Midbrain (tissue), 1 donor: ENCODE results near the gene TREX2.
A peak's percentile ranks its signal among the peaks of the same experiment; 100 is the strongest.

Experiments
- DNase-seq: peaks from one replicate; lab custom pipeline; 2025; lab: John Stamatoyannopoulos, UW

Gene TREX2

DNA sequence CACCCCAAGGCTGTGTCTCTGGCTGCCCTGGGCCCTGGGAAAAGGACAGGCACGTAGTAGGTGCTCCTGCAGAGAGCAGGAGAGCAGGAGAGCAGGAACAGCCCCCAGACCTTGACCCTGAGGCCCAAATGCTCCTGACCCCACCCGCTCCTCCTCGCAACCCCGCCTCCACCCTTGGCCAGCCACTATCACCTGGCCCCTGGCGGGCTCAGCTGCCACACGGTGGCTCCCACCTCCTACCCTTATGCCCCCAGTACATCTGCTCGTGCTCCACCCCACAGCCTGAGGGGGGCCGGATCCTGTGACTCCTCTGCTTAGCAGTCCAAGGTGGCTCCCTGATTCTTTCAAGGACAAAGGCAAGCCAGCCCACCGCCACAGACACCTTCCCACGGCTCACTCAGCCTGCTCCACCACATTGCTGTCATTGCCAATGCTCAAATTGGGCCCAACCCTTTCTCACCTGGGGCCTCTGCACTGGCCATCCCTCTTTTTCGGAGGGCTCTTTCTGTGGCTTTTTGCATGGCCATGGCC, 30.0 kb upstream of the TREX2 start:
- DNase-seq, result no peak

DNA sequence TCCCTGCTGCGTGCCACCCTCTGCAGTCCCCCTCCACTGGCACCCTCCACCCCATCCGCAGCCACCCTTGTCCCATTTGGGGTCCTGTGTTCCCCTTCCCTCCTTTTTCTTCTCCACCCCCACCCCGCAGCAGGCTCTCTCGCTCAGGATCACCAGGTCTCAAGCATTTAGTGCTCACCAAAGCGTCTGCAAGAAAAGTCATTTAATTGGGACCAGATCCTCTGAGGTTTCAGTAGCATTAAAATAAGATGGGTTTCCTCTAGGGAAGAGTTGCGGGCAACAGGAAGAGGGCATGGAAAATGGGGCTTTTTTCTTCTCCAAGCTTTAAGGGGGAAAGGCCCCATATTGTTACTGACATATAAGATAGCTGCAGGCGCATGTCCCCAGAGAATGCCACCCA, 29.4 kb upstream of the TREX2 start:
- DNase-seq, result no peak

DNA sequence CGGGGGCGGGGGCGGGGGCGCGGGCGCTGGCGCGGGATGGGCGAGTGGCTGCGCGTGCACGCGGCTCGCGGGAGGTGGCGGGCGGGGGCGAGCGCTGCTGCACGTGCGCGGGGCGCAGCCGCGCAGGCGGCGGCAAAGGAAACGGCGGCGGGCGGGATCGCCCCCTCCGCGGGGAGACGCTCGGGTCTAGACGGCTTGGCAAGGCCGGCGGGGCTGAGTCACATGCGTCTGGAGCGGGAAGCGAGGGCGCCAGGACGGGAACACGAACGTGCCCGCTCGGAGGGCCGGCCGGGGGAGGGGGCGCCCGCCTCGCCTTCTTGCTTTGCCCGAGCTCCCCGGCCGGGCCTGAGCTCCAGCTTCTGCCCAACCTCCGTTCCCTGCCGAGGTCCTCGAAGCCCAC, 28.9 kb upstream of the TREX2 start:
- DNase-seq, result no peak

DNA sequence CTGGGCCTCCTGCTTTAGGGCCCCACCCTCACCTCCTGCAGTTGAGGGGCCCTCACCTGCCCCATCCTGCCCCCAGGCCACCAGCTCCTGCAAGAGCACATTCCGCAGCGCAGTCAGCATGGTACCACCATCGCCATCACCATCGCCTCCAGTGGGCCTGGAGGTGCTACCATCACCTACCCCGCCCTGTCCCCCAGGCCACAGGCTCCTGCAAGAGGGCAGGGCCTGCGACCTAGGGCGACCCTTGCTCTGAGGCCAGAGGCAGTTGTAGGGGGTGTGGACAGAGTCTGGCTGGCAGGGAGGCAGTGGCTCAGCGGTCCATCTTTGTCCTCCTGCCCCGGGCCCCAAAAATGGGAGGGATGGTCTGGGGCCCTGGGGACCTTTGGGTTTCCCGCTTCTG, 28.4 kb upstream of the TREX2 start:
- no peak for DNase-seq

DNA sequence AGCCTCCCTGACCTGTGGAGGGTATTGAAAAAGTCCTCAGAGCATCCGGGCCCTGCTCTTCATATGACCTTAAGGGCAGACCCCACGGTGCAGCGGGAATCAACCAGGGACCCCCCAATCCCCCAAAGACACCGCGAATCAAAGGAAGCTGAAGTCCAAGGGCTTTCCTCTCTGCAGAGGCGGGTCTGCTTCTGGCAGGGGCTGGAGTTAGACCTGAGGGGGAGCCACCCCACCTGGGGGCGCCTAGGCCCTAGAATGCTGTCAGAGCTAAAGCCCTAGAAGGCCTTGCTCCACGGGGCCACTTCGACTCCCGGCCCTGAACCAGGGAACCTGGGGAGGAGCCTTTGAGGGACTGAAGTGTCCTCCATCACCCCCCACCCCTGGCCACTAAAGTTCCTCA, 27.3 kb upstream of the TREX2 start:
- no peak for DNase-seq

DNA sequence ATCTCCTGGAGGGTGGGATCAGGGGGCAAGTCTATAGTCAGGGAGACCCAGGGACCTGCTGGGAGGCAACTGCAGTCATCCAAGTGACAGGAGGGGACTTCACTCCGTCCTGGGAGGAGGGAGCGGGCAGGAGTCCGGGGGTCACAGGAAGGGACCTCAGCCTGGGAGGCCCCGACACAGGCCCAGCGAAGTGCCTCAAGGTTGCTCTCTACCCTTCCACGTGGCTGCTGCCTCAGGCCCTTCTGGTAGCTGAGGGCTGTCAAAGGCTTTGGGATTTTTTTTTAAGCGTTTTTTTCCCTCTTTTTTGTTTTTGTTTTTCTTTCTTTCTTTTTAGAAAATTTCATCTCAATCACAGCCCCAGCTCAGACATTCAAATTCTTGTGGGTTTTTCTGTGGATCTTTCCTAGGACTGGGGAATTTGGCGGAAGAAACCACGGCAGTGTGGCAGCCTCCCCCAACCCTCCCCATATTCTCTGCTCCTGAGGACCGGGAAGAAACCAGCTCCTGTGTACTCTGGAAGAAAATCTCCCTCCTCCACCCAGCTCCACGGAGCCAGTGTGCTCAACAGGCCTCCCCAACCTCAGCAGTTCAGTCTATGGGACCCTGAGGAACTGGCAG, 25.9 kb upstream of the TREX2 start:
- no peak for DNase-seq

DNA sequence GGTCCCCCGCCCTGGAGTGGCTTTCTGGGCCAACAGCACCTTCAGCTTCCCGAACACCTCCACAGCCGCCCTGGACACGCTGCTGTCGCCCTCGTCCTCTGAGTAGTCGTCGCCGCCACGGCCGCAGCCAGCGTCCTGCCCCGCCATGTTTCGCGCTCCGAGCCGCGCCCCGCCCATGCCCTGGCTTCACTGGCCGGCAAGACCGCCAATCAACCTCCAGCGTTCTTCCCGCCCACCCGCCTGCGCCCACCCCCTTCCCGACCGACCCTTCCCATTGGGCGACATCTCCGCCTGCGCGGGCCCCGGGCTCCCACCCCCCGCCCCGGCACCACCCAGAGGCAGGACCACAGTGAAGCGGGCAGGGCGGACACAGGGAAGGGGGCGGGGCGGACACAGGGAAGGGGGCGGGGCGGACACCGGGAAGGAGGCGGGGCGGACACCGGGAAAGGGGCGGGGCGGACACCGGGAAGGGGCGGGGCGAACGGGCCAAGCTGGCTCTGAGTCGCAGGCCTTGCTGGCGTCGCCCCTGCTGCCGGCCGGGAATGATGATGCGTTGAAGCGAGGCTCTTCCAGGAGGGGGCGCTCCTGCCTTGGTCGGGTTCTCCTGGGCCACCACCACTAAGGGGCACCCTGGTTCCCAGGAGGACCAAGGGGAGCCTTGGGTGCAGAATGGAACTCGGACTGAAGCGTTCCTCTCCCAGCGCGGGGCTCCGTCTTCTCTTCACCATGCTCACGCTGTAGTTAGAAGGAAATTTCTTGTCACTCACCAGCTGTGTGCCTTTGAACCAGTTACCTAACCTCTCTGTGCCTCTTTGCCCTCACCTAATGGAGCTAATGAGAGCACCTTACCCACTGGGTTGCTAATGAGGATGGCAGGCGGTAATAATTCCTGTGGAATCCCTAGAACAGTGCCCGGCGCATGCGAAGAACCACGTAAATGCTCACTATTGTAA, 24.8 kb upstream of the TREX2 start, which contains the start of gene HAUS7:
TSS of gene HAUS7 (minus strand) at position 166 of the 953 bp plus-strand sequence. CDS start at position 147, 19 bp downstream.
- peak; percentile 93 for DNase-seq

DNA sequence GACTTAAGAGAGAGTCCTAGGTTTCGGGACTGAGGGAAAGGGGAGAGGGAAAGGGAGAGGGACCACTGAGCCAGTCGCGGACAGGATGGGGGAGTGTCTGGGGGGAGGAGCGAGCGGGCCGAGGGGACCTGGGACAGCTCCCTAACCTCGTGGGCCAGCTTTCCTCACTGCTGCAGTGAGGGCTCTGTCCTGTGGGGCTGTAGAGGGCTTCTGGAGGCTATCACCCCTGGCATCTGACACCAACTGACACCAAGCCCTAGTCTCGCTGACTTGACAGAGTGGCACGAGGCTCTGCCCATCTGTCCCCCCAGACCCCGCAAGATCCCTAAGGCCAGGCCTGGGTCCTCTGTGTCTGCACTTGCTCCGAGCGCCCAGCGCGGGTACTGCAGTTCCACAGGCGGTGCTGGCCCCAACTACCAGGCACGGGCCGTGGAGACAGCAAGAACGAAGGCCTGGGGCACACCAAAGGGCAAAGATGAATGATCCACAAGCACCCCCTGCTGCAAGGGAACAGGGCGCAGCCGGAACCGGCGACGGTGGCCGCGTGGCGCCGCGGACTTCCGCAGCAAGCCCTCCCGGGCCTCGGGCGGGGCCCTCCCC, 24.1 kb upstream of the TREX2 start:
- no peak for DNase-seq

DNA sequence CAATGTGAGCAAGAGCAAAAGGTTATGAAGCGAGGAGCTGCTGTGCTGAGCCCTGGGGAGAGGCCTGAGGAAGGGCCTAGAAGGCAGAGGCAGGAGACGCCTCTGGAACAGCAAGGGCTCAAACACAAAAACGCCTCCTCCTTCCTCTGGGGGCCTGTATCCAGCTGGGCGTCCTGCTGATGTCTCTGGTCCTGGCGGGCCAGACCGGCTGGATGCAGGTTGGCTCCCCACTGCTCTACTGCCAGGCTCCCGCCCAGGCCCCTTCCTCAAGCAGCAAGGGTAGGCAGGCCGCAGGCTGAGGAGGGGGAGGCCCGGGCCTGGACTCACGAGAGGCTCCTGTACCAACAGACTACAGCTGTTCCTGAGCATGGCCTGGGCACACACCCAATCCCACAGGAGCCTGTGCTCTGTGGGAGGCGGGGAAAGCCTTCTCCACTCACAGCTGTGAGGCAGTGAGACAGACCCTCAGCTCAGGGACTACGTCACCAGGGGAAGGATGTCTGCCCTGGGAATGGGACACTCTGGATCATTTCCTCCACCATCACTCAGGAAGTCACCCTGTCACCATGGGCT, 22.2 kb upstream of the TREX2 start:
- no peak for DNase-seq

DNA sequence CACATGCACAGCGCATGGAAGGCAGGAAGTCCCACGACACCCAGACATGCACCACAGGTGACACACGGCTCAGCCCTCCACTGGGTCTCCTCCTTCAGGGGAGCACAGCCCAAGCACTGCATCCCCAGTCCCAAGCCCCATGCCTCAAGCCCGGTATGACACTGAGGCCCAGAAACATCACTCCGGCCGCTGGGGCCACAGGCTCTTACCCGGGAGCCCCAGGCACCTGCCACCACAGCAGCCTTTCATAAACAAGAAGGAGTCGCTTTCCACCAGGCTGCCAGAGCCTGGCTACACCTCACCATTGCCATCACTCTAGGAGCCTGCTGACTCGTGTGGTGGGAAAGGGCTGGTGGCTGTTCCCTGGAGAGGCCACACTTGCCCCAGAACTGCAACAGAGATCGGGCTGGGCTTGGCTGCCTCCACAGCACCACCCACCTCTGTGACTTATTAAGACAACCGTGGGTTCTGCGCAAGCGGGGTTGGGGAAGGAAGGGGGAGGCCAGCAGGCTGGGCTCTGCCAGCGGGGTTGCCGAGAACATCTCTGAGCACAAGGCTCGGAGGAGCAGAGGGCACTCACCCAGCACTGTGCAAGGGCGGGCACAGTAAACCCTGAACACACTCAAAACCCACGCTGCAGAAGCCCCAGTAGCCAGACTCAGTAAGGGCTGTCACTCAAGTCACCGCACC, 20.0 kb upstream of the TREX2 start:
- no peak for DNase-seq

DNA sequence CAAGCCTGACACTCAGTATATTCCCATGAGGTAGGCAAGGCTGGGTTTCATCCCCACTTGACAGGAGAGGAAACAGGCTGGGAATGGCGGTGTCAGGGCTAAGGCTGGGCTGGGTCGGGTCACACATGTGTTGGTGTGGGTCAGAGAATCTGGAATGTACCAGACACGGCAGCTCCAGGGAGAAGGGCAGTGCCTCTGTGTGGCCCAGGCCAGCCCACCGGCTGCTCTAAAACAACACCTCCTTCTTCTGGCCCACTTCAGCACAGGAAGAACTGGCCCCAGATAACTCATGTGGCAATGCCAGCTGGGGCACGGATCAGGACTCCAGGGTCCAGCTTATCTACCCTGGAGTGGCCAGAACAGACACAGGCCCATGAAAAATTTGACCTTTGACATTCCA, 18.3 kb upstream of the TREX2 start:
- DNase-seq, result no peak

DNA sequence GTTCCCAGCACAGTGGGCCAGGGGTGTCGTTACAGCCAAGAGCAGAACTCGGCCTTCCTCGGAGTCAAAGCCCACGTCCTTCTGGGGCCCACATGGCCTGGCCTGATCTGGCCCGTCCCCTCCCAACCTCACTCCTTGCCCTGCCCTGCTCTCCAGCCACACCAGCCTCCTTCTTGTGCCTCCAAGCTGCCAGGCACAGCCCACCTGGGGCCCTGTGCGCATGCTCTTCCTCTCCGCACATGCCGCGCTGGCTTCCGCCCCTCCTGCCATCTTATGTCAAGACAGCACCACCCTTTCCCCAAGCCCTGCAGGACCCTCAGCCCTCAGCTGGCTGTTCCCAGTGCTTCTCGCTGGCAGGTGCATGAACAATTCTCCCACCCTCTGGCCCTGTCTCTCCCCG, 17.7 kb upstream of the TREX2 start:
- DNase-seq, result no peak

DNA sequence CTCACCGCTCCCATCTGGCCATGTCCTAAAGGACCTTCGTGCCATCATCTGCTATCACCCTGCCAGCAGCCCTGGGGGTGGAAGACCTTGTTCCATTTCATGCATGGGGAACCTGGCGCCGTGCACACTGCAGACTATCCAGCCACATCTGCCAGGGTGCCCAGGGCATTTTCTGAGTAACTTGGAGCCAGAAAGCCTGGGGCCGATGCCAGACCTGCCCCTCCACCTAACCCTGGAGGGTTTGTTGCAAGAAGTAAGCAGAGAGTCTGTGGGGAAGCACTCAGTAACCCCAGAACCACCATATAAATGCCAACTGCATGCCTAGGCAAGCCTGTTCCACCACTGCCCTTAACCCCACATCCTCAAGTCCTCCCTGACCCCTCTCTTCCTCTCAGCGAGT, 17.2 kb upstream of the TREX2 start:
- DNase-seq, result no peak

DNA sequence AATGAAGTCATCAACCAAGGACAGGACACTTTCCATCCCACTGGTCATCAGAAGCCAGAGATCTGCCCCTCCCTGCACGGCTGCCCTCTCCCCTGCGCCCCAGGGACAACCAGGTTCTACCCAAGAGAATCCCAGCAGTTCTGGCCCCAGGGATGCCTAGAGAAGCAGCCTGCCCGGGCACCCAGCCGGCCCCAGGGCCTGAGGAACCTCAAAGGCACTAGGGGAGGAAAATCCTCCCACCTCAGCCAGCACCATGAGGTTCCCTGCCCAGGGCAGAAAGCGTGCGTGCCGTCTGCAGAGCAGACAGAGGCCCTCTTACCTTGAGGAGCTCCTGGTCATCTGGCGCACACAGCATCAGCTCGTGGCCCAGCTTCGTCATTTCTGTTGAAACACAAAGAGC, 16.4 kb upstream of the TREX2 start:
- DNase-seq, result no peak

DNA sequence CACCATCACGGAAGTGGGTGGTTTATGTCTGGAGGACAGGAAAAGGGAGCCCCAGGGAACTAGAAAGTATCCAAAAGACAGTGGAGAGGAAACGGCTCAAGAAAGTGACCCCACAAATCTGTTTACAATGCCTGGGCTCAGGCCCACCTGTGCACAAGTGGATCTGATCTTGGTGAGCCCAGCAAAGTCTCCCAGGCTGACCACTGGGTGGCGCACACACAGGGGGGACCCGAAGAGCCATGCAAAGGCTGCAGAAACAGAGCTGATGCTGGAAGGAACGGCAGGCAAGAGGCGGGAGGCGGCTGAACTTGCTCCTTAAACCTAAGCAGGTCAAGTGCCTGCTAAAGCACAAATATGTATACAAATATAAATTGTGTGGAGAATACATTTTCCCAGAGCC, 15.0 kb upstream of the TREX2 start:
- peak; percentile 30 for DNase-seq

DNA sequence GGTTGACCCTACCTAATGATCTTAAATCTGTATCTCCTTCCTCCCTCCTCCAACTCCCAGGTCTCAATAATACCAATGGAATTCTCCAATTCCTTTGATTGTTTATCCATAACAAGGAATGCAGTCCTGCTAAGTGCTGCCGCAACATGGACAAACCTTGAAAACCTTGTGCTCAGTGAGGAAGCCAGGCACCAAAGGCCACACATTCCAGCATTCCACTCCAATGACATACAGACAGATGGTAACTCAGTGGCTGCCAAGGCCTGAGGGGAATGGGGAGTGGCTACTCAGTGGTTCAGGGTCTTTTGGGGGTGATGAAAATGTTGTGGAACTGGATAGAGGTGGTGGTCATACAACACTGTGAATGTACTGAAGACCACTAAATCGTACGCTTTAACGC, 14.1 kb upstream of the TREX2 start:
- DNase-seq, result no peak

DNA sequence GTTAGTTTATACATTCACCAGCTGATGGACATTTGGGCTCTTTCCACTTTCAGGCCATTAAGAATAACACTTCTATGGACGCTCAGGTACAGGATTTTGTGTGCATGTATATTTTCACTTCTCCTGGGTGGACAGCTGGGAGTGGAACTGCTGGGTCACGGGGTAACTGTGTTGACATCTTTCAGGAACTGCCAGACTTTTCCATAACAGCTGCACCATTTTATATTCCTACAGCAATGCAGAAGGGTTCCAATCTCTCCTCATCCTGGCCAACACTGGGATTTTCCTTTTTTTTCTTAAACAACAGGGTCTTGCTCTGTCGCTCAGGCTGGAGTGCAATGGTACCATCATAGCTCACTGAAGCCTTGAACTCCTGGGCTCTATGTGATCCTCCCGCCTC, 12.6 kb upstream of the TREX2 start:
- no peak for DNase-seq

DNA sequence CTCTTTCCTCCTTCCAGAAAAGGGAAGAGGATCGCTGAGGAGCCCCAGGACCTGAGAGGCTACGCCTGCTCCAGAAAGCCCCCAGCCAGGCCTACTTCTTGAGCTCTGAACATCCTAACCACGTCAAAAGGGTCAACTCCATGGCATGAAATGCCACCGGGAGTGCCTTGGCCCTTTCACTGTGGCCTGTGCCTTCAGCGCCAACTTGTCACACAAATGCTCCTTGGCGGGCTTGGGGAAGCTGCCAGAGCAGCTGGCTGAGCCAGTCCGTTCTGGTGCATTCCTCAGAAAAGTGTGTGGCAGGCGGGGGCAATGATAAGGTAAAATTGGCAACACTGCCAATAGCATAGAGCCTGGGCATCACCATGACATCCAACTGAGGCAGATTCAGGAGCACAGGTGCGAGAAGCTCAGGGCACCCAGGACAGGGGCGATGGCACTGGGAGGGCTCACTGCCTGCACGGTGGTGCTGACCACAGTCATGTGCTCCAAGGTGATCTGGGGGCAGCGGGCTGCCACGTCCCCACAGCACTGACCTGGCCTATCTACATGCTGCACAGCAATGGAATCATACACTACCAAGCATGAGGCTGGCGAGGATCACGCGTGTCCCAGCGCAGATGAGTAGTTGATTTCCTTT, 12.1 kb upstream of the TREX2 start:
- DNase-seq, result no peak

DNA sequence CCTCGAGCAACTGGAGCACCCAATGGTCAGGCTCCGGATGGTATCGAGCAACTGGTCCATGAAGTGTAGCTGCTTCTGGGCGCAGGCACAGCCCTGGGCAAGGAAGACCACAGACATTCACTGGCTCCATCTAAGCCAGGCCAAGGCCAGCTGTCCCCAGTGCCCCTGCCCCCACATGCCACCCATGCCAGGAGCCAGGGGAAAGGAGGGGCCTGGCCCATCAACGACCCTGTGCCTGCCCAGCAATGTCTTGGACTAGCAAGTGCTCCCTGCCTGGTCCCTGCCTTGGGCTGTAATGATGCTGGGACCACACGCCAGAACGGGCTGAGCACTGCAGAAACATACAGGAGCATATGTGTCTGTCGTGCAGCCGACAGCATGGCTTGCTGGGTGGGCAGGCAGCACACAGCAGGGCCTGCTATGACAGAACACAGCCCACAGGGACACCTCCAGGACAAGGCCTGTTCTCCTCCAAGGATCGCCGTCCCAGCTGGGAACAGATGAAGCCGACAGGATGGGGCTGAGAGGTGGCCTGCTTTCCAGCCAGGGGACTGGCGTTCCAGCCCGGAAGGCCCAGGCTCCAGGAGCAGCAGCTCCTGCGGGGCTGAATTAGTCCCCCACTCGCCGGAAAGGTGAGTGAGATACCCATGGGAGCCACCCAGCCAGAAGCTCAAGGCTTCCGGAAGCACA, 11.4 kb upstream of the TREX2 start:
- DNase-seq, result no peak

DNA sequence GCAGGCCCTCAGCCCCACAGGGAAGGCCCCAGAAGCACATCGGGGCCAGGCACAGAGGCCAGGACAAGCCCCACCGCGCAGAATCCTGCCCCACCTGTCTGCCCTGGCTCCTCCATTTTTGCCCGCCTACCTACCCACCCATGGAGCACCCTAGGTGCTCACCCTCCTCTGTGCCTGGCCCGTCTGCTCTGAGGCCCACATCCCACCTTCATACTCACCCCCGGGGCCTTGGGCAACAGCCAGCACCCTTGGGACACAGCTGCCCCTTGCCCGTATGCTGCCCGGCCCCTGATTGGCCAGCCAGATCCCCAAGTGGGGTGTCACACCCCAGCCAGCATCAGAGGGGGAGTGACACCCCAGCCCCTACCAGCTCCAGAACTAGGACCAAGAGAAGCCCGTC, 10.8 kb upstream of the TREX2 start:
- DNase-seq, result no peak

DNA sequence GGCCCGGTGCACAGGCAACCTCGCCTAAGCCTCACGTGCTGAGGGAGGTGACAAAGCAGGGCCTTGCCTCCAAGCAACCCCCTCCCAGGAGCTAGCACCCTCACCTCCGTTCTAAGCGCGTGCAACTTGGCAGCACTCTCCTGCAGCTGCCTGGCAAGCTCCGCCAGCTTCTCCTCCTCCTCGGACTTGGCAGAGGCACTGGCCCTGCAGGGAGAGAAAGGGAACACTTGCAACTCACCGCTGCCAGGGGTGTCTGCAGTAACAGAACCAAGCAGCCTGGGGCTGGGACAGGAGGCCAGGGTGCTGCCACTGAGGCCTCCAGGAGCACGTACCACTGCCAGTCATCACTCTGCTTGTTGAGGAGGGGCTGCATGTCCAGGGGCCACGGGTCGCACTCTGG, 10.3 kb upstream of the TREX2 start:
- peak; percentile 1 for DNase-seq
